Measurements from ENCODE around the gene USP17L5.
"Not testable (repeated sequence)": the region's sequence is repeated elsewhere in the genome, so short reads cannot be mapped to it uniquely, and the experiment has no call there.

Gene USP17L5

GRCh38 chr4:9339103-9339502 lies at the start of gene USP17L5:
Gene USP17L5, plus strand, starts transcription at chr4:9339403. Its CDS starts 0 bp downstream, at chr4:9339403.
- not testable (repeated sequence) for H3K36me3 Mint-ChIP-seq (ENCODE audit: low read depth); H3K4me1 Mint-ChIP-seq (ENCODE audit: low read depth); H3K27ac Mint-ChIP-seq; H3K27me3 Mint-ChIP-seq; H3K9me3 Mint-ChIP-seq; H3K4me3 Mint-ChIP-seq

- not testable (repeated sequence) for H3K36me3 Mint-ChIP-seq (ENCODE audit: low read depth); H3K27ac Mint-ChIP-seq; H3K9me3 Mint-ChIP-seq; H3K4me3 Mint-ChIP-seq; H3K4me1 Mint-ChIP-seq (ENCODE audit: low read depth); H3K27me3 Mint-ChIP-seq
These were observed 15.0 kb upstream of the USP17L5 start for GRCh38 chr4:9324191-9324590.

GRCh38 chr4:9324865-9325264 lies 14.3 kb upstream of the USP17L5 start, which contains the start of gene USP17L24:
Gene USP17L24, plus strand, starts transcription at chr4:9325165. Its CDS starts 0 bp downstream, at chr4:9325165.
- not testable (repeated sequence) for H3K36me3 Mint-ChIP-seq (ENCODE audit: low read depth); H3K9me3 Mint-ChIP-seq; H3K27me3 Mint-ChIP-seq; H3K27ac Mint-ChIP-seq; H3K4me1 Mint-ChIP-seq (ENCODE audit: low read depth); H3K4me3 Mint-ChIP-seq

GRCh38 chr4:9329611-9330010 lies 9.6 kb upstream of the USP17L5 start, which contains the start of gene USP17L25:
Gene USP17L25, plus strand, starts transcription at chr4:9329911. Its CDS starts 0 bp downstream, at chr4:9329911.
- not testable (repeated sequence) for H3K27me3 Mint-ChIP-seq

GRCh38 chr4:9334358-9334757 lies 4.8 kb upstream of the USP17L5 start, which contains the start of gene USP17L26:
Gene USP17L26, plus strand, starts transcription at chr4:9334658. Its CDS starts 0 bp downstream, at chr4:9334658.
- H3K27ac Mint-ChIP-seq; H3K4me3 Mint-ChIP-seq; H3K4me1 Mint-ChIP-seq (ENCODE audit: low read depth): not testable (repeated sequence)

More at GRCh38 chr4:9329611-9330010, 9.6 kb upstream of the USP17L5 start, which contains the start of gene USP17L25:
- not testable (repeated sequence) for H3K4me1 Mint-ChIP-seq (ENCODE audit: low read depth); H3K27ac Mint-ChIP-seq; H3K9me3 Mint-ChIP-seq; H3K36me3 Mint-ChIP-seq (ENCODE audit: low read depth); H3K4me3 Mint-ChIP-seq

GRCh38 chr4:9343848-9344247 lies 4.6 kb downstream of the USP17L5 start, which contains the start of gene USP17L27:
Gene USP17L27, plus strand, starts transcription at chr4:9344148. Its CDS starts 0 bp downstream, at chr4:9344148.
- not testable (repeated sequence) for H3K36me3 Mint-ChIP-seq (ENCODE audit: low read depth); H3K4me3 Mint-ChIP-seq; H3K27ac Mint-ChIP-seq; H3K4me1 Mint-ChIP-seq (ENCODE audit: low read depth); H3K9me3 Mint-ChIP-seq; H3K27me3 Mint-ChIP-seq

More at GRCh38 chr4:9334358-9334757, 4.8 kb upstream of the USP17L5 start, which contains the start of gene USP17L26:
- H3K9me3 Mint-ChIP-seq; H3K27me3 Mint-ChIP-seq; H3K36me3 Mint-ChIP-seq (ENCODE audit: low read depth): not testable (repeated sequence)

GRCh38 chr4:9348593-9348992 lies 9.4 kb downstream of the USP17L5 start, which contains the start of gene USP17L28:
Gene USP17L28, plus strand, starts transcription at chr4:9348893. Its CDS starts 0 bp downstream, at chr4:9348893.
- not testable (repeated sequence) for H3K4me1 Mint-ChIP-seq (ENCODE audit: low read depth); H3K27me3 Mint-ChIP-seq; H3K9me3 Mint-ChIP-seq; H3K4me3 Mint-ChIP-seq; H3K36me3 Mint-ChIP-seq (ENCODE audit: low read depth); H3K27ac Mint-ChIP-seq

- H3K27ac Mint-ChIP-seq; H3K9me3 Mint-ChIP-seq; H3K36me3 Mint-ChIP-seq (ENCODE audit: low read depth); H3K4me3 Mint-ChIP-seq; H3K4me1 Mint-ChIP-seq (ENCODE audit: low read depth); H3K27me3 Mint-ChIP-seq: not testable (repeated sequence)
These were observed 11.7 kb downstream of the USP17L5 start for GRCh38 chr4:9350866-9351265.

- not testable (repeated sequence) for H3K27ac Mint-ChIP-seq; H3K9me3 Mint-ChIP-seq; H3K36me3 Mint-ChIP-seq (ENCODE audit: low read depth); H3K27me3 Mint-ChIP-seq; H3K4me3 Mint-ChIP-seq; H3K4me1 Mint-ChIP-seq (ENCODE audit: low read depth)
These were observed 14.1 kb downstream of the USP17L5 start, which contains the start of gene USP17L29 for GRCh38 chr4:9353338-9353737. Gene USP17L29, plus strand, starts transcription at chr4:9353638. Its CDS starts 0 bp downstream, at chr4:9353638.

GRCh38 chr4:9362829-9363228 lies 23.6 kb downstream of the USP17L5 start, which contains the start of gene USP17L30:
Gene USP17L30, plus strand, starts transcription at chr4:9363129. Its CDS starts 0 bp downstream, at chr4:9363129.
- H3K4me1 Mint-ChIP-seq (ENCODE audit: low read depth); H3K9me3 Mint-ChIP-seq; H3K36me3 Mint-ChIP-seq (ENCODE audit: low read depth); H3K4me3 Mint-ChIP-seq; H3K27ac Mint-ChIP-seq; H3K27me3 Mint-ChIP-seq: not testable (repeated sequence)

- not testable (repeated sequence) for H3K27ac Mint-ChIP-seq; H3K27me3 Mint-ChIP-seq; H3K36me3 Mint-ChIP-seq (ENCODE audit: low read depth); H3K4me3 Mint-ChIP-seq; H3K4me1 Mint-ChIP-seq (ENCODE audit: low read depth); H3K9me3 Mint-ChIP-seq
These were observed 40.7 kb downstream of the USP17L5 start for GRCh38 chr4:9379881-9380280.

GRCh38 chr4:9381012-9381534 lies 41.9 kb downstream of the USP17L5 start:
- H3K4me3 Mint-ChIP-seq: peak overlapping the region; percentile 33
- H3K36me3 Mint-ChIP-seq (ENCODE audit: low read depth); H3K27ac Mint-ChIP-seq; H3K4me1 Mint-ChIP-seq (ENCODE audit: low read depth); H3K9me3 Mint-ChIP-seq; H3K27me3 Mint-ChIP-seq: not testable (repeated sequence)

GRCh38 chr4:9384126-9384525 lies 44.9 kb downstream of the USP17L5 start:
- Mint-ChIP-seq H3K4me1 (ENCODE audit: low read depth) (peaks cover 3% of the 10 kb centered on the region), H3K27ac (no peak overlapping the region), H3K9me3 (no peaks in the 10 kb centered on the region), H3K36me3 (ENCODE audit: low read depth) (no peaks in the 10 kb centered on the region), H3K27me3 (peaks cover 3% of the 10 kb centered on the region), H3K4me3 (no peak overlapping the region)

- not testable (repeated sequence) for H3K27me3 Mint-ChIP-seq, H3K9me3 Mint-ChIP-seq
These were observed 49.8 kb downstream of the USP17L5 start for GRCh38 chr4:9389001-9389400.

More at GRCh38 chr4:9389001-9389400, 49.8 kb downstream of the USP17L5 start:
- H3K27ac Mint-ChIP-seq; H3K4me1 Mint-ChIP-seq (ENCODE audit: low read depth); H3K4me3 Mint-ChIP-seq; H3K36me3 Mint-ChIP-seq (ENCODE audit: low read depth): not testable (repeated sequence)

Data from stimulated activated naive CD8-positive, alpha-beta T cell treated with anti-CD3 and anti-CD28 coated beads, Interleukin-15, Interleukin-2, amounts not matched to agents 100 ng/mL and 50 ng/mL, for 24 hours (primary cell).